ENCODE results near the gene C4A.
A peak's percentile ranks its signal among the peaks of the same experiment; 100 is the strongest.

Gene C4A

GRCh38 chr6:31958741-31959739 is 22.8 kb upstream of the C4A start, which contains the start of the genes NELFE and SKIC2:
Gene NELFE (minus strand): TSS chr6:31958971. CDS start chr6:31958446, 525 bp downstream.
Gene SKIC2 (plus strand): TSS chr6:31959175. CDS start chr6:31959193, 18 bp downstream.
- no peaks in the 10 kb centered on the region for H3K9me2 ChIP-seq (replicated peaks; ENCODE audit: insufficient read depth, low read length)
- H4K20me1 ChIP-seq (ENCODE audit: low read depth, low read length), result no peaks in the 10 kb centered on the region
- peak within 1 kb of the TSS; percentile 5 for H3K27ac ChIP-seq (ENCODE audit: low read depth, low read length)
- TF ChIP-seq CTCF (IDR thresholded peaks at IDR 0.05; ENCODE audit: insufficient read depth, low read length, poor library complexity, severe bottlenecking) (no peak), EZH2phosphoT487 (conservative IDR thresholded peaks at IDR 0.05; ENCODE audit: low read length) (no peak)
- no peaks in the 10 kb centered on the region for H3K9me3 ChIP-seq (ENCODE audit: insufficient read depth, low read length)
- no peaks in the 10 kb centered on the region for H3K27me3 ChIP-seq (ENCODE audit: low read length)
- H3F3A ChIP-seq (ENCODE audit: insufficient read depth), result no peaks in the 10 kb centered on the region
- peak within 1 kb of the TSS; percentile 79 for H3K9ac ChIP-seq (ENCODE audit: low read length)
- peak within 1 kb of the TSS; percentile 79 for H3K4me2 ChIP-seq (ENCODE audit: low read depth, low read length, poor library complexity, severe bottlenecking)
- peaks cover 30% of the 10 kb centered on the region for H3K79me2 ChIP-seq (ENCODE audit: insufficient read depth, low read length)
- peak within 1 kb of the TSS; percentile 82 for H3K4me3 ChIP-seq (ENCODE audit: insufficient read depth, low read length, poor library complexity, severe bottlenecking)
- H2AFZ ChIP-seq (ENCODE audit: low read depth, low read length, severe bottlenecking), result peak within 1 kb of the TSS; percentile 36
- H3K36me3 ChIP-seq (ENCODE audit: low read length), result 0 out of 2 replicates have a peak, but pooled peaks cover 5% of the 10 kb centered on the region

- H3K9me2 ChIP-seq (replicated peaks; ENCODE audit: insufficient read depth, low read length), result no peaks in the 10 kb centered on the region
- no peak overlapping the region for H3K4me3 ChIP-seq (ENCODE audit: insufficient read depth, low read length, poor library complexity, severe bottlenecking)
- H3K27ac ChIP-seq (ENCODE audit: low read depth, low read length), result no peak overlapping the region
- peaks cover 30% of the 10 kb centered on the region for H3K79me2 ChIP-seq (ENCODE audit: insufficient read depth, low read length)
- no peaks in the 10 kb centered on the region for H3K9me3 ChIP-seq (ENCODE audit: insufficient read depth, low read length)
- no peak overlapping the region for H3K9ac ChIP-seq (ENCODE audit: low read length)
- H4K20me1 ChIP-seq (ENCODE audit: low read depth, low read length), result no peaks in the 10 kb centered on the region
- H3K4me2 ChIP-seq (ENCODE audit: low read depth, low read length, poor library complexity, severe bottlenecking), result no peak overlapping the region
- peaks cover 3% of the 10 kb centered on the region; the same call in 1 of the 2 replicates for H3K36me3 ChIP-seq (ENCODE audit: low read length)
- H3K27me3 ChIP-seq (ENCODE audit: low read length), result no peaks in the 10 kb centered on the region
- no peak overlapping the region for H2AFZ ChIP-seq (ENCODE audit: low read depth, low read length, severe bottlenecking)
- no peak for TF ChIP-seq CTCF (IDR thresholded peaks at IDR 0.05; ENCODE audit: insufficient read depth, low read length, poor library complexity, severe bottlenecking)
- TF ChIP-seq EZH2phosphoT487 (conservative IDR thresholded peaks at IDR 0.05; ENCODE audit: low read length), result no peak
- H3F3A ChIP-seq (ENCODE audit: insufficient read depth), result no peaks in the 10 kb centered on the region
Measured at GRCh38 chr6:31961616-31962015, 20.2 kb upstream of the C4A start.

- H3K9ac ChIP-seq (ENCODE audit: low read length), result no peak overlapping the region
- no peaks in the 10 kb centered on the region for H3K9me3 ChIP-seq (ENCODE audit: insufficient read depth, low read length)
- no peaks in the 10 kb centered on the region for H4K20me1 ChIP-seq (ENCODE audit: low read depth, low read length)
- H3K27me3 ChIP-seq (ENCODE audit: low read length), result no peaks in the 10 kb centered on the region
- no peak overlapping the region for H3K4me3 ChIP-seq (ENCODE audit: insufficient read depth, low read length, poor library complexity, severe bottlenecking)
- H3K9me2 ChIP-seq (replicated peaks; ENCODE audit: insufficient read depth, low read length), result no peaks in the 10 kb centered on the region
- peaks cover 3% of the 10 kb centered on the region; the same call in 1 of the 2 replicates for H3K36me3 ChIP-seq (ENCODE audit: low read length)
- no peak overlapping the region for H3K27ac ChIP-seq (ENCODE audit: low read depth, low read length)
- TF ChIP-seq EZH2phosphoT487 (conservative IDR thresholded peaks at IDR 0.05; ENCODE audit: low read length), result no peak
- H2AFZ ChIP-seq (ENCODE audit: low read depth, low read length, severe bottlenecking), result no peak overlapping the region
- H3F3A ChIP-seq (ENCODE audit: insufficient read depth), result no peaks in the 10 kb centered on the region
- peaks cover 20% of the 10 kb centered on the region for H3K79me2 ChIP-seq (ENCODE audit: insufficient read depth, low read length)
- no peak overlapping the region for H3K4me2 ChIP-seq (ENCODE audit: low read depth, low read length, poor library complexity, severe bottlenecking)
Measured at GRCh38 chr6:31963921-31964320, 17.9 kb upstream of the C4A start.

Measured in SU-DHL-6 (cell line).